Left renal pelvis (tissue), 4 donors: Measurements from ENCODE around the gene APBA1. TPM values are rescaled to one million over a fixed set of nuclear protein-coding genes. Genes with fewer than 3 reads are reported as not detected.

Experiments used
- DNase-seq, 4 donors: peaks; one replicate each; pipeline ENCODE4 v3.0.0-alpha.2; 2013; ENCODE audit warnings: low read depth in 4 of 4, low spot score in 3 of 4
- polyA plus RNA-seq, 4 donors: library from polyadenylated mRNA; unstranded; fragments of 120-200 nt; gene quantifications; one replicate each; pipeline ENCODE4 v1.2.1, GENCODE V29; 2013; ENCODE audit not compliant: insufficient read length in 4 of 4

The APBA1 gene
- polyA plus RNA-seq, 4 donors = 13.5 to 19.9 (median 16.1) TPM

- no peak for DNase-seq
These were observed 130.1 kb downstream of the APBA1 start for GRCh38 chr9:69542058-69542457.

- DNase-seq = no peak
These were observed 136.3 kb downstream of the APBA1 start for GRCh38 chr9:69535911-69536310.

- DNase-seq = no peak
These were observed 136.8 kb downstream of the APBA1 start for GRCh38 chr9:69535286-69535832.

GRCh38 chr9:69532396-69532795, 139.8 kb downstream of the APBA1 start:
- no peak for DNase-seq

GRCh38 chr9:69527454-69527853, 144.7 kb downstream of the APBA1 start:
- no peak for DNase-seq

- no peak for DNase-seq
These were observed 145.5 kb downstream of the APBA1 start for GRCh38 chr9:69526699-69527098.

- DNase-seq = no peak
These were observed 152.5 kb downstream of the APBA1 start for GRCh38 chr9:69519470-69520240.

- DNase-seq = no peak
These were observed 155.5 kb downstream of the APBA1 start for GRCh38 chr9:69516353-69517322.

- no peak for DNase-seq
These were observed 156.4 kb downstream of the APBA1 start for GRCh38 chr9:69515810-69516209.

- no peak for DNase-seq
These were observed 158.9 kb downstream of the APBA1 start for GRCh38 chr9:69513141-69513820.

- DNase-seq = no peak
These were observed 168.1 kb downstream of the APBA1 start for GRCh38 chr9:69504058-69504457.

- no peak for DNase-seq
These were observed 169.4 kb downstream of the APBA1 start for GRCh38 chr9:69502671-69503301.

- no peak for DNase-seq
These were observed 171.3 kb downstream of the APBA1 start for GRCh38 chr9:69500896-69501295.

GRCh38 chr9:69499959-69500358, 172.2 kb downstream of the APBA1 start:
- DNase-seq = no peak

GRCh38 chr9:69499407-69499806, 172.8 kb downstream of the APBA1 start:
- DNase-seq = no peak

GRCh38 chr9:69498470-69498869, 173.7 kb downstream of the APBA1 start:
- no peak for DNase-seq

GRCh38 chr9:69497816-69498215, 174.4 kb downstream of the APBA1 start:
- DNase-seq = no peak

GRCh38 chr9:69496846-69497450, 175.2 kb downstream of the APBA1 start:
- no peak for DNase-seq

GRCh38 chr9:69495296-69495695, 176.9 kb downstream of the APBA1 start:
- peak in 2 of 4 donors; percentile 22 to 36 for DNase-seq

GRCh38 chr9:69494763-69495162, 177.4 kb downstream of the APBA1 start:
- DNase-seq = no peak
